Upper lobe of left lung (tissue), 4 donors: ENCODE results near the gene LOXL4.

Experiments
- CTCF ChIP-seq, 6 experiments: fragments of 450-650 bp in 4 of 6; fragments of 200-600 bp in 2 of 6; sonication (generic) in 2 of 6; IDR thresholded peaks; one replicate each; pipeline ENCODE4 v1.5.1; 2016 to 2019; ENCODE audit warnings: antibody characterized with exemption in 6 of 6
- POLR2A ChIP-seq, 4 donors: fragments of 450-650 bp; IDR thresholded peaks; one replicate each; pipeline ENCODE4 v1.5.1; 2016 to 2017; ENCODE audit warnings: antibody characterized with exemption in 4 of 4, mild to moderate bottlenecking in 2 of 4

GRCh38 chr10:98293550-98294269, 25.7 kb upstream of the LOXL4 start:
- TF ChIP-seq POLR2A (IDR thresholded peaks at IDR 0.05) (no peak), CTCF (IDR thresholded peaks at IDR 0.05) (no peak)
